OCI-LY7 (cell line): ENCODE measurements around the gene CARD10.

Experiments used
- CTCF ChIP-seq: fragments of 200-600 bp; sonication (generic); conservative IDR thresholded peaks from 2 replicates; pipeline ENCODE4 v1.5.1; 2014; ENCODE audit warnings: mild to moderate bottlenecking, antibody characterized with exemption, low read length, moderate library complexity, mixed read lengths
- EZH2phosphoT487 ChIP-seq: fragments of 200-600 bp; sonication (generic); IDR thresholded peaks from 2 replicates; pipeline ENCODE4 v1.6.1; 2018; ENCODE audit warnings: low read depth, borderline replicate concordance, mild to moderate bottlenecking, mixed run types, antibody characterized with exemption, low read length, moderate library complexity, mixed read lengths

GRCh38 chr22:37482244-37482643 is 37.0 kb downstream of the CARD10 start:
- no peak for TF ChIP-seq CTCF
- TF ChIP-seq EZH2phosphoT487, result no peak
